Epithelial cell of esophagus (primary cell): ENCODE results near the gene RBCK1.

Experiments
- DNase-seq: peaks from one replicate; pipeline ENCODE4 v3.0.0; 2010; ENCODE audit warnings: low read depth
- H3K4me3 ChIP-seq: 2 replicates; pipeline ENCODE4 v1.5.1; 2011; ENCODE audit warnings: mild to moderate bottlenecking, low read length, control low read depth
- CTCF ChIP-seq: IDR thresholded peaks from 2 replicates; pipeline ENCODE4 v1.5.1; 2011; ENCODE audit warnings: low read depth, mild to moderate bottlenecking, low read length, control low read depth, inconsistent platforms; ENCODE audit not compliant: insufficient read depth; ENCODE audit errors: missing control alignments

RBCK1 gene

GRCh38 chr20:426566-426965, 18.5 kb downstream of the RBCK1 start:
- no peak for DNase-seq
- no peak overlapping the region for H3K4me3 ChIP-seq
- TF ChIP-seq CTCF = no peak

- no peak for TF ChIP-seq CTCF
- H3K4me3 ChIP-seq = no peak overlapping the region
- no peak for DNase-seq
Observed at GRCh38 chr20:427401-427800, 19.3 kb downstream of the RBCK1 start.

GRCh38 chr20:427849-428657, 20.0 kb downstream of the RBCK1 start:
- DNase-seq = no peak
- no peak for TF ChIP-seq CTCF
- no peak overlapping the region for H3K4me3 ChIP-seq

GRCh38 chr20:428658-429200, 20.6 kb downstream of the RBCK1 start:
- H3K4me3 ChIP-seq = no peak overlapping the region
- TF ChIP-seq CTCF = no peak
- no peak for DNase-seq

DNA sequence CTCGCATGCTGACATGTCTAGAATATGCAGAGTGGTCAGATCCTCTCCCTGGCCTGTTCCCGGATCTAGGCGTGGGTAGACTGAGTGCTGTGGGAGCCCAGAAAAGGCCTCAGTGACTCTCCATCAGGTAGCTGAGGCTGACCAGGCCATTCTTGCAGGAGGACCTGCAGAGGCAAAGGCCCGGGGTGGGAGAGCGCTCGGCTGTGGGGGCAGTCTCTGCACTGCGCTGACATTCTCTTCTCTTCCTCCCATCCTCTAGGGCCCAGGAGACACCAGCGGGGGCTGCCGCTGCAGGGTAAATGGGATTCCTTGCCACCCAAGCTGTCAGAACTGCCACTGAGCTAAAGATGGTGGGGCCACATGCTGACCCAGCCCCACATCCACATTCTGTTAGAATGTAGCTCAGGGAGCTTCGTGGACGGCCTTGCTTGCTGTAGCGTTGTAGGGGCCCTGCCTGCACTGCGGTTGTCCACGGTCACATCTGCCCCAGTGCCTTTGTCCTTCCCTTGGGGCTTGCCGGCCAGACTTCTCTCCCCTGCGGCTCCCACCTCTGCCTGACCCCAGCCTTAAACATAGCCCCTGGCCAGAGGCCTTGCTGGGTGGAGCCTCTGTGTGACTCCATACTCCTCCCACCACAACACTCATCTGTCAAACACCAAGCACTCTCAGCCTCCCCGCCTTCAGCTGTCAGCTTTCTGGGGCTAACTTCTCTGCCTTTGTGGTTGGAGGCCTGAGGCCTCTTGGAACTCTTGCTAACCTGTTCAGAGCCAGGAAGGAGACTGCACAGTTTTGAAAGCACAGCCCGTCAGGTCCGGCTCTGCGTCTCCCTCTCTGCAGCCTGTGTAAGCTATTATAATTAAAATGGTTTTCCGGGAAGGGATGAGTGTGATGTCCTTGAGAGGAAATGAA, 22.2 kb downstream of the RBCK1 start:
- DNase-seq = no peak
- no peak overlapping the region for H3K4me3 ChIP-seq
- TF ChIP-seq CTCF = no peak

DNA sequence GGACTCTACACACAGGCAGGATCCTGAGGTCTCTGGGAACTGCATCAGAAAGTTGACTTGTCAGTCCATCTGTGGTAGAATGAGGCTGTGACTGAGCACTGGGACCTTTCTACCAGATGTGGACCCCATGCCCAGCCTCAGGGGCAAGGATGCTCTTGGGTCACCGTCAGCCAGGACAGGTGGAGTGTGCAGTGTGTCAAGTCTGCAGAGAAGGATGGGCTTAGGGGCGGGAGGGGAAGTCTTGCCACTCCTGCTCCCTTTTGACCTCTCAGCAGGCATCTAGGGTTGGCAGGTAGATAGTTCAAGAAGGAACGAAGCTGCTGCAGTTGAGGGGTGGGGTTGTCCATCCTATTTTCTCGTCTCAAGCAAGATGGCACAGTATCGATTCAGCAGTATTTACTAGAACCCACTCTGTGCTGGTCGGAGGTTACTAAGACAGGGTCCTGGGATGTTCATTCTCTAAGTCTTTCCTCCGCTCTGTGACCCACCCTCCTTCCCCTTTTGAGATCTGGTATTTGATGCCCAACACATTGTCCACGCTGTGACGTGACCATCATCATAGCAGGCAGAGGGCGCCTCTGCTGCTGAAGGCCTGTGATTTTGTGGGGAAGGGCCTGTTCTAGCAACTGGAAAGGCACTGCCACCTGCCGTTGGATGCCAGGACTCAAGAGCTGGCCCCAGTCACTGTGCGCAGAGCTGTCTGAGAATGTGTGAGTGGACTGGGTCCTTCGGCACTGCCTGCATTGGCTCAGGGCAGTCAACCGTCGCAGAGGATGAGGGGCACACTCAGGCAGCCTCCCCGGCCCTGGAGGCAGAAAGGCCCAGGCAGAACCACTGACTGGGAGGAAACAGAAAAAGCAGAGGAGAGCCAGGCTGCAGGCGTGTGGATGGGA, 23.2 kb downstream of the RBCK1 start:
- H3K4me3 ChIP-seq = no peak overlapping the region
- peak; percentile 79 for TF ChIP-seq CTCF
- DNase-seq = peak; percentile 81
